HG03103 (cell line): Measurements from ENCODE around the gene SORL1-AS1.
"Not testable (repeated sequence)": the region's sequence is repeated elsewhere in the genome, so short reads cannot be mapped to it uniquely, and the experiment has no call there.

ENCODE experiments used
- ATAC-seq: cut with Tn5 transposase; IDR thresholded peaks from one replicate; pipeline ENCODE4 v1.9.1; 2021; ENCODE audit warnings: low read depth; ENCODE audit not compliant: unreplicated experiment

Gene SORL1-AS1

DNA sequence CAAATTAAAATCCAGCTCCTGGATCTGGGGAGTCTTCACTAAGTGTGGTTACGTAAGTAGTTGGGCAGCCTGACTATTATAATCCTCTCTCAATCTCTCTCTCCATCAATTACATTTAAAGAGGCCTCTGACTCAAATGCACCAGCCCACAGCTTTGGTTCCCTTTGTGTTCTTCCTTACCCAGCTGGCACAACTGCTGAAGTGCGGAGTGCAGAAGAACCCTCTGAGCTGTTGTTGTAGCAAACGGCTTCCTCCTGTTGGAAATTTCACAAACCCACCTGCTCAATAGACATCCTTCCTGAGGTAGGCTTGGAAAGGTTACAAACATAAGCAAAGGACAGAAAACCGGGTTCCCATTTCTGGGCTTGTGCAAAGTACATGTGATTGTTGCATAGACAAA is 17.6 kb downstream of the SORL1-AS1 start:
- ATAC-seq: no peak

DNA sequence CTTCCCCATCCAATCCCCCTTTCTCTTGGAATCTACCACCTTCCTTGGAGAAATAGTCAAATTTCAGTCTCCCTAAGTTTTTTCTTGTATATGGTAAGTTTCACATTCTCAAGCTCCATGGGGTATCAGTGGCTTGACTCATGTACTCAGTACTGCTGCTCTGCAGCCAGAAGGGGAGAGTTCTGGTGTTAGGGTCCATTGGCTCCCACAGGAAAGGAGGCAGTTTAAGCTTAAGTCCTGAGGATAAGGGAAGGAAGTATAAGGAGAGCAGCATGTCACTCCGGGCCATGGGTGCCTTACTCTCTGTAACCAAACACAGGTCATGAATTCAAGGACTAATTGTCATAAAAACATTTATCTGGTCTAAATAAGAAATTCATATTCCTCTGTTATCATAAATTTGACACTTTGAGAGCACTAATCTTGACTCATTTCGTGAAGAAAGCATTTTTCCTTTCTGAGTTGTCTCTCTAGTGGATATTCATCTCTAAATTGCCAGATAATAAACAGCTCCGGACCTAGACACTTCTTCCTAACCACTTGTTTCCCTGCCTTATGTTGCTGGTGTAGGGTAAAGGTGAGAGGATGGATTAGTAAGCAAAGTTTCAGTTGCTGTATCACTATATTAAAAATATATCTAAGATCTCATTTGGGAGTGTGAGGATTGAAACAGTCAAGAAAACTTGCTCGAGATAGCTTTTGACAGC is 20.8 kb downstream of the SORL1-AS1 start:
- ATAC-seq: no peak

DNA sequence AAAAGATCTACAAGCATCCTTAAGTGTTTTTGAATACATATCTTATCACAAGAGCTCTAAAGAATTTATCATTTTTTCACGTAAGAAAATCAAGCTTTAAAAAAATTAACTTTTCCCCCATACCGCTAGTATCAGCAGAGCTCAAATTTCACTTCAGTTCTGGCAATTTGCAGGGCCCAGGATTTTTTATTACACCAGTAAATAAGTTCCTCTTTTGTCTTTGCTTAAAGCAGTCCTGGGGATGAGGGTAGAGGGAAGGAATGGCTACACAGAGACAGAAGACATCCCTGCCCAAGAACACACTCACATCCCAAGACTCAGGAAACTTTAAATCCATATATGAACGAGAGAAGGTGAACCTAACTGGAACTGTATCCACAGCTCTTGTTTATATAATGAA is 23.2 kb downstream of the SORL1-AS1 start:
- ATAC-seq: no peak

DNA sequence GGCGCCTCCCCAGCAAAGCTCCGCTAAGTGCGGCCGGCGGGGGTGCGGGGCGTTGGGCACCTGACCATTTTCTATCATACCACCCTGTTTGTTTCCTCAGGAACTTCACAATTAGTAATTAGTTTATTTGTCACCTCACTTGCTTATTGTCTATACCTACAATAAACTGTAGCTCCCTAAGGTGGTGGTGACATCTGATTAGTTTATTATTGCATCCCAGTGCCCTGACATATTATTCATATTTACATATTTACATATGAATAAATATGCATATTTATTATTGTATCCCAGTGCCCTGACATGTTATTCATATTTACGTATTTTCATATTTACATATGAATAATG is 25.4 kb downstream of the SORL1-AS1 start:
- no peak for ATAC-seq

DNA sequence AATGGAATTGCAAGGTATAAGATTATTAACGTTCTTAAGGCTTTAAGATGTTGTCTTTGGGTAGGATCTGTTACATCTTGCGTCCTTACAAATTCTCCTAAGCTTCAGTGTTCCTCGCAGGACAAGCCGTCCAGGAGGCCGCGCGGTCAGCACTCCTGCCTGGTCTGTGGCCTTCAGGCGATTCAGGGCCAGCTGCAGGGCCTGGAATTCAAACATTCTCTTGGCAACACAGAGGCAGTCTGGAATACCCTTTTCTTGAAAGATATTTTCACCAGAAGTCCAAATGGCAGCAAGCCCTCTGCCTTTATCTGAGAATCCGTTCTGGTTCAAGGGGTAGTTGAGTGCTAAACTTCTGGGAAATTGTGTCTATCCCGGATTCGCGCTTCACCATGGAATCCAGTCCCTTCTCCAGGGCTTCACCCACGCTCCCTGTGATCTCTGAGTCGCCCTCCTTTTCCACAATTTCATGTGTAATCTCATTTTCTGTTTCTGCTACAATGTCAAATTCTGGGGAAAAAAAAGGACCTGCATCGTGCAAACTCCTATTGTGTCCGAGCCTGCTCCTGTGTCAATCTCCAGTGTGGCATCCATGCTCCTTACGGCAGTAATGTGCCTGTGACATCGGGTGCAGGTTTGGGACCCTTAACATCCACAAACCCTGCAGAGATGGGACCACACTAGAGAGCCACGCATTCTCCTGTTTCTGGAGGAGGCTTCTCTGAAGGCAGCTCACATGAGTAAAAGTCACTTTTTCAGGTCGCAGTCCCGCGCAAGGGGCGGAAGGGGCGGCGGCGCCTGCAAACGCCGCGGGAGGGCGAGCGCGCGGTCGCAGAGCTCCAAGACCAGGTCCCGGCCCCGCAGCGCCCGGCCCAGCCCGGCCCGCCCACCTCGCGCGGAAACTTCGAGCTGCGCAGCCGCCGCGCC is 26.0 kb downstream of the SORL1-AS1 start:
- ATAC-seq: peak; percentile 38

DNA sequence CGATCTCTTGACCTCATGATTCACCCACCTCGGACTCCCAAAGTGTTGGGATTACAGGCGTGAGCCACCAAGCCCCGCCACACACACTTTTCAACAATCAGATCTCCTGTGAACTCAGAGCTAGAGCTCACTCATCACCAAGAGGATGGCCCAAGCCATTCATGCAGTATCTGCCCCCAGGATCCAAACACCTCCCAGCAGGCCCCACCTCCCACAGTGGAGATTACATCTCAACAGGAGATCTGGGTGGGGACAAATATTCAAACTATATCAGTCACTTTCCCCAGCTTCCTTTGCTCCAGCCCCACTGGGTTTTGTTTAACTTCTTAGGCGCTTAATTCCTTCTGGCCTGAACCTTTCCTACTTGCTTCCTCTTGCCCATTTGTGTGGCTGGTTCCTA is 26.9 kb downstream of the SORL1-AS1 start:
- ATAC-seq: no peak

DNA sequence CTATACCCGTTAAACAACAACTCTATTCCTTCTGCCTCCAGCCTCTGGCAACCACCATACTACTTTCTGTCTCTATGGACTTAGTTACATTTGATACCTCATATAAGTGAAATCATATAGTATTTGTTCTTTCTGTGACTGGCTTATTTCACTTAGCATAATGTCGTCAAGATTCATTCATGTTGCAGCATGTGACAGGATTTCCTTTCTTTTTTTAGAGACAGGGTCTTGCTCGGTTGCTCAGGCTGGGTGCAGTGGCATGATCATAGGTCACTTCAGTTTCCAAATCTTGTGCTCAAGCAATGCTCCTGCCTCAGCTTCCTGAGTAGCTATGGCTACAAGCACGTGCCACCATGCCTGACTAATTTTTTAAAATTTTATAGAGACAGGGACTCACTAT is 30.1 kb downstream of the SORL1-AS1 start:
- ATAC-seq: peak; percentile 50

DNA sequence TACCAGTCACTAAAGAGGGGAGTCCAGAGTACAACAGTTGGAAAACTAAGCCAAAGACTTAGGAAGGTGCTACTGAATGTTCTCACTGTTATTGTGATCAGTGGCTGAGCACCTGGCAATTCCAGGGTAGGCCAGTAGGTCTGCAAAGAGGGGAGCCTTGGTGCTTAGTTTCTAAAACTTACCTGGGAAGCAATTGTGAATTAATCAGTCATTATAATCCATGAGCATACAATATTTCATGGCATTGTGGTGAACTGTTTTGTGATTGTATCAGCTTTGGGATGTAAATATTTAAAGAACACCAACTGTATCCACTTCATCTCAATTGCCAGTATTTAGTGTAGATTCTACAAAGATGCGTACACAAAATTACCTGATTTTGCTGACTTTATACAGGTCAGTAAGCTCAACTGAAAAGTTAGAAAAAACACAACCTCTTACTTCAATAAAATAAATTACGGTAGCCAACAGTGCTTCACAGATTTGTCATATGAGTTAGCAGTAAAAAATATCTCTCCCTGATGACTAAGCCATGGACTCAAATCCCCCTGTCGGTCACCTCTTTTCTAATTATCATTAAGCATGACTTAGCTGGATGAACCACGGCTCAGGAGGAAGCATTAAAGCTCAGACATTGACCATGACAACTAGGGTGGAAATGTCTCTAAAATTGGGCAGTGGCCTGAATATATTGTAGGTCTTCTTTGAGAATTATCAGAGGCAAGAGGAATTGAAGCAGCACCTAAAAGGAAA is 31.4 kb downstream of the SORL1-AS1 start:
- ATAC-seq: no peak

DNA sequence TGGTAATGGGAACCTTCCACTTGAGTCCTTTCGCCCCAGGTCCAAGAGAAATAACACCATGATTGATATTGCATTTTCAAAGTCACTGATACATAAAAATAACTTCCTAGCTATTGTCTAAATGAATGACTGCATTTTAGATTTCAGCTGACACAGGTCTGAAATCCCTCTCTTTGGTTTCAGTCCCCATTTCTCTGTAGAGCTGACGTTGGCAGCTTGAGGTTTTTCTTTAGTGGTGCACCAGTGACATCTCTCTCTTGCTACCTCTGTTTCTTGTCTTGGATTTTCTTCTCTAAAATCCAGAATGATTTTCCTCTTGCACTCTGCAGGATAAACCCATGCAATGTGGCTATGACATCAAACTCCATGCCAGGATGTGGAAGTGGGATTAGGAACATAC is 32.4 kb downstream of the SORL1-AS1 start:
- ATAC-seq: no peak

DNA sequence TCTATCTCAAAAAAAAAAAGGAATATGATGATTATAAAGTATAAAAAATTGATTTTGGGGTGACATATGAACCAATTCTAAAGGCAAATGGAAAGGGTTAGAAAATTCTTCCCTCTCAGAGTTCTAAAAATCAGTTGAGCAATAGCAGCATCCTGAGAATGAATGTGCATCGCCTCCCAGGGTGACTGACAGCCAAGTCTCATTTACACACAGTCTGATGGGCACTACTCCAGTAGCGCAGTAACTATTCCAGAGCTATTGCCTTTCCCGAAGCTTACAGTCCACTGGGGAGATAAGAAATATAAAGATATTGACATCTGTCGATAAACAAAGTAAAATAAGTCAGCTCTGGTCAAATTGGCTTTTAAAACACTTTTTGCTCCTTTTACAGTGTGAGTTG is 32.9 kb downstream of the SORL1-AS1 start:
- no peak for ATAC-seq

DNA sequence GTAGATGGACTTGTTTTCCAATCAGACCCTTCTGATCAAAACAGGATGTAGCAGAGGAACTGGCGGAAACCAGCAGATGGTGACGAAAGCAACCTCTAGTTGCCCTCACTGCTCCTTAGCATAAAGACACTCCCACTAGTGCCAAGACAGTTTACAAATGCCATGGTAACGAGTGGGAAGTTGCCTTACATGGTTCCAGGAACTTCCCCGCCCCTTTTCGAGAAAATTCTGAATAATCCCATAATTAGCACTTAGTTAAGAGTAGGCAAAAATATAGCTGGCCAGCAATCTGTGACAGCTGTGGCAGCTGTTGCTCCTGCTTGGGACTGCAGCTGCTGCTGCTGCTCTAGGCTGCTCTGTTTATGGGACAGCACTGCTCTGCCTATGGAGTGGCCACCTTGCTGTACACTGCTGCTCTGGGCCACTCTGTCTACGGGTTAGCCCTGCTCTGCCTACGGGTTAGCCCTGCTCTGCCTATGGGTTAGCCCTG is 34.1 kb downstream of the SORL1-AS1 start:
- no peak for ATAC-seq

DNA sequence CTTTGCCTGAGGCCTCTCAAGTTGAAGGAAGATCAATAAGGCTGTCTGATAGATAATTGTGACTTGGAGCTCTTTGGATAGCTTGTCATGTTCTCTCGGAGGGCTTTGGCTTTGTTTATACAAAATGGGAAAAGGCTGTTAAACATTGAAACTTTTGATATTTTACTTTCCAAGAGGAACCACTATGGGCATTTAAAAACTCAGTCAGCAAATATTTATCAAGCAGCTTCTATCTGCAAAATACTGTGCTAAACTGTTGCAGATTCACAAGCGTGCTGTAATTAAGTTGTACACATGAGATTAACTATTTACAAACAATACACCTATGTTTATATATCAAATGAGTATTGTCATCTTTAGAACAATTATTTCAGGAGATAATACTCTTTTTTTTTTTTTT is 35.2 kb downstream of the SORL1-AS1 start:
- no peak for ATAC-seq

DNA sequence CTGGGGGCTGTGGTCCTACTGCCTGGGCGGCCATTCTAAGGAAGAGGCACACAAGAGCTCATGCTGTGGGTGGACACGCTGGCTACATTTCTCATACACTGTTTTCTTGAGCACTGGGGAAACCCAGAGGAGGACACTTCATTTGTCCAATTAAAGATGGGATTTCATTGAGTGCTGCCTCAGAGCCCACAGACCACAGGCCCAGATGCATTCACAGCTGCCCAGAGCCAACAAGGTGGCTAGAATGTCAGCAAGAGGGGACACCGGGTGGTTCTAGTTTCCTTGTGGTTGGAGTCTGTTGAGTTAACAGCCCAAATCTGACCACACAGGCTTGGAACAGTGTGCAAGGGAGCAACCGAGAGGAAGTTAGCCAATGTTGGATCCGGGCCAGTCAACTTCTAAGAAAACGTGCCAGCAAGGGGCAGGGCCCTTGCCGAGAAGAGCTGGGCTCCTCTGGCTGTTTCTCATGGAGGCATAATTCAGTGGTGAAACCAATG is 35.7 kb downstream of the SORL1-AS1 start:
- peak; percentile 45 for ATAC-seq

DNA sequence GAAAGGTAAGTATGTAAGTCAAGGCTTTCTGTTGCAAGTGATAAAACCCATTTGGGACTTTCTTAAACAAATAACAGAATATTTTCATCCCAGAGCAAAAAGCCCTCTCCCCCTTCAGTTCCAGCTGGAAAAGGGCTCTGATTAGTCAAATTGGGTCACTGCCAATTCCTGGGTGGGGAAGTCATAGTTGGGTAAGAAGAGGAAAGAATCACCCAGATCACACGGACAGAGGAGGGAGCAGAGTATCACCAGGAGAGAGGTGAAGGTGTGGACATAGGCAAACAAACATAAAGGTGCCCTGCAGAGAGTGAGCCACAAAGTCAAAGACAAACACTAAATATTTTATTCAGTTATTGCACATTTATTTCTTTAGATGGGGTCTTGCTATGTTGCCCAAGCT is 36.9 kb downstream of the SORL1-AS1 start:
- ATAC-seq: no peak

DNA sequence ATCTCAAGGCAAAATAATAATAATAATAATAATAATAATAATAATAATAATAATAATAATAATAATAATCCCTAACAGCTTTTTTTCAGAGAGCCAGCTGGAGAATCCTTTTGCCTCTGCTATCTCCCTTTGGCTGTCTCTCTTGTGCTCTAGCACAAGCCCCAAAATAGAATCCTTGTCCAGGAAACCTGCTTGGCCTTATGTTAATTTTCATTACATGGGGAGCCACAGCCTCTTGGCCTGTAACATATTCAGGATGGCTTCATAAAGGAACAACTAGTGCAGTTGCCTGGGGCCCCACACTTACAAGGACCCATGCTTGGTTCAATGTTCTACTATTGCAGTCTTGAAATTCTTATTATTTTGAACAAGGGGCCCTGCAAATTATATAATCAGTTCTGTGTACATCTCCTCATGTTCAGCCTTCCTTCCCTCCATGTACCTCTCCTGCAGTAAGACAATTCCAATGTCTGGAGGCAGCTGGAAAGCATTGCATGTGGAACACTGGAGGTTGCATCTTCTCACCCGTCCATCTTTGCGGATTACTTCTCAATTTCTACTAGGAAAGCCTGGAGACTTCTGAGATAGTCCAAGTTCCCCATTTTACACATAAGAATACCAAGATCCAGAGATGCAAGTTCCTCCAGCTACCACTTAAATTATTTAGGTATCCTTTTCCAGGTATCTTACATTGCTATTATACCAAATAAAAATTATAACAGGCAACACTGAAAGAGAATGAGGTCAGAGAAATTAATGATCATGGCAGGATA is 38.4 kb downstream of the SORL1-AS1 start:
- ATAC-seq: no peak

DNA sequence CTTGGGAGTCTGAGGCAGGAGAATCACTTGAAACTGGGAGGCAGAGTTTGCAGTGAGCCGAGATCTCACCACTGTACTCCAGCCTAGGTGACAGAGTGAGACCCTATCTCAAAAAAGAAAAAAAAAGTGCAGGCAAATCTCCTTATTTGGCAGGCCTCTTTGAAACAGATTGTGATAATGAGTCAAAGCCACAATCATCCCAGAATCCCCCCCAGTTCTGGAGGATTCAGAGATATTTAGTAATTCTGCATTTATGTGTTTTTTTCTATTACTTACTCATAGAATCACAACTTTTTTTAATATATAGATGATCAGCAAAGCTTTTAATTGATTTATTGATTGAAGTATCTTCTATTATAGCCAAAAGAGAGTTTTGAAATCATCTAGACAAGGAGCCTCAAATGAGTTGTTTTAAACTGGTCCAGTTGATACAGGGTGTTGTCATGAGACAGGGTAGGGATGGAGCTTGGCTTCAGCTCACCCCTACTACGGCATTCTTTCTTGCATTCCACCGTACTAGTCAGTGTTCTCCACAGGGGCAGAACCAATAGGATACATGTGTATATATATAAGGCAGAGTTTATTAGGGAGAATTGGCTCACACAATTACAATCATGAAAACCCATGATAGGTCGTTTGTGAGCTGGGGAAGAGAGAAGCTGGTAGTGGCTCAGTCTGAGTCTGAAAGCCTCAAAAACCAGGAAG is 39.9 kb downstream of the SORL1-AS1 start:
- no peak for ATAC-seq

DNA sequence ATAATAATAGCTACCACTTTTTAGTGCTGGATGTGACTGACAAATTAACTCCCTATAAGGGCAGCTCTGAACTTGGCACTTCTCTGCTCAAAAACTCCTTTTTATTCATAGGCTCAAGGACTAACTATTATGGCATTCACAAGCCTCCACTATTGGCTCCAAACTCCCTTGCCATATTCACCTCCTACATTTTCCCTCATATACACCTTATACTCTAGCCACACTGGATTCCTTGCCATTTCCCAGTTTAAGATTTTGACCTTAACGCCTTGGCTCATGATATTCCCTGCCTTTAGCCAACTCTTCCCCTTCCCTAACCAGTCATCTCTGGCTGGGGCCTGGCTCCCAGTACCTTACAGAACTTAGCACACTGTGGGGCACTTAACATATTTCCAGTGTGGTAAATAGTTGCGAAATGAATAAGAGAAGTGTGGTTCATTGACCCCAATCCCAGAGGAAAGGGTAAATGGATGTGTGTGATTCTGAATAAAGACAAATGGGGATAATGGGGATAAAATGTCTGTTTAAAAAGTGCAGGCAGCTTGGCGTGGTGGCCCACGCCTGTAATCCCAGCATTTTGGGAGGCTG is 40.7 kb downstream of the SORL1-AS1 start:
- ATAC-seq: no peak

DNA sequence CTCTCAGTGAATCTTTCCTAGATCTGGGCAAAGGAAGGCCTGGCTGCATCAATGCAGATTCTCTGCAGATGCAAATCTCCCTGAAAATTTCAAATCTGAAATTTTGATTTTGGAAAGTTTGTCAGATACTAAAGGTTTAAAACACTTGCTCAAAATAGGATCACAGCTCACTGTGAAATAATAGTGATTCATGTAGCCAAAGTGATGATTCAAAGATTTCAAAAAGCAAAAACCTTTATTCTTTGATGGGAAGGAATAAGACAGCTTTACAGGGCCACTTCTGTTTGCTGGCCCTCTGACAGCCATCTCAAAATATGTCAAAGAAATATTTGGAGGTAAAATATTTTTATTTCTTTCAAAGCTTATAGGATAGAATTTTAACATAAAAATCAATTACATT is 41.4 kb downstream of the SORL1-AS1 start:
- not testable (repeated sequence) for ATAC-seq

DNA sequence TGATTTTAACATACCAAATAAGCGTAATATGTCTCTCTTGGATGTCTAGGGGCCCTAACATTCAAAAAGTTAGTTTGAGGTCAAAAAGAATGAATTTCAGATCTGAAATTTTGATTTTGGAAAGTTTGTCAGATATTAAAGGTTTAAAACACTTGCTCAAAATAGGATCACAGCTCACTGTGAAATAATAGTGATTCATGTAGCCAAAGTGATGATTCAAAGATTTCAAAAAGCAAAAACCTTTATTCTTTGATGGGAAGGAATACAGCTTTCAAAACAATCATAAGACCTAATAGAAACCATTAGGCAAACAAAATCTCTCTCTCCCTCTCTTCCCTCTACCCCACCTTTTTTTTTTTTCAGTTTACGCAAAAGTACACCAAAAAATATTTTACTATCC is 42.7 kb downstream of the SORL1-AS1 start:
- not testable (repeated sequence) for ATAC-seq
